ENCODE measurements around the gene SERINC5.
"Not testable (repeated sequence)": the region's sequence is repeated elsewhere in the genome, so short reads cannot be mapped to it uniquely, and the experiment has no call there.

Gene SERINC5

DNA sequence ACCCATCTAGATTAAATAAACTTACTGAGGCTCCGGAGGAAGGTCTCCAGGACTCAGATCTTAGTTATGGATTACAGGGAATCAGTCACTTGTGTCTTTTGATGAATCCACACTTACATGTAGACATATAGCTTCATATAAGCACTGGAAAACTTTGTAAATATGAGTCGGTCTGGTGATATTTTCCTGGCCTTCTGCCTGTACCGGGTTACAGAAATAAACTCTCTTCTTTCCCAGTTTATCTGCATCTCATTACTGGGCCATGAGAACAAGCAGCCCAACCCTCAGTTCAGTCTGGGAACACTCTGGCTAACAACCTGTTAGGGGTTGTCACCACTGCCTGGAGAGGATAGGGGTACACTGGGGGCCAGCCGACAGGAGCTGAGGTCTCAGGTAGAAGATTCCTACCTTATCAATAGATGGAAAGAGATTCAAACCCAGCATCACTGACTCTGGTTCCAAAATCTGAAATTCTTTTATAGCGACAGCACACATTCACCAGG is 161.6 kb downstream of the SERINC5 start:
- no peak for TF ChIP-seq JUND (IDR thresholded peaks at IDR 0.05; ENCODE audit: low read depth)
- DNase-seq (ENCODE audit: low read depth in 1 of 2, low spot score in 1 of 2): no peak
- in situ Hi-C loops (cut with HindIII; ENCODE audit: low pct_unique_long_range_greater_than_20kb, low sequenced_read_pairs): no loop called here

- TF ChIP-seq JUND (IDR thresholded peaks at IDR 0.05; ENCODE audit: low read depth): no peak
- in situ Hi-C loops (cut with HindIII; ENCODE audit: low pct_unique_long_range_greater_than_20kb, low sequenced_read_pairs): no loop called here
- DNase-seq (ENCODE audit: low read depth in 1 of 2, low spot score in 1 of 2): peak in 1 of 2 experiments; percentile 9
Measured at GRCh38 chr5:80093796-80094195, 162.1 kb downstream of the SERINC5 start.

GRCh38 chr5:80092486-80093107 is 163.3 kb downstream of the SERINC5 start:
- in situ Hi-C loops (cut with HindIII; ENCODE audit: low pct_unique_long_range_greater_than_20kb, low sequenced_read_pairs): no loop called here
- no peak for TF ChIP-seq JUND (IDR thresholded peaks at IDR 0.05; ENCODE audit: low read depth)
- no peak for DNase-seq (ENCODE audit: low read depth in 1 of 2, low spot score in 1 of 2)

- peak; percentile 43 to 50 for DNase-seq (ENCODE audit: low read depth in 1 of 2, low spot score in 1 of 2)
- in situ Hi-C loops (cut with HindIII; ENCODE audit: low pct_unique_long_range_greater_than_20kb, low sequenced_read_pairs): not testable (repeated sequence)
Measured at GRCh38 chr5:80091792-80092192, 164.1 kb downstream of the SERINC5 start.

DNA sequence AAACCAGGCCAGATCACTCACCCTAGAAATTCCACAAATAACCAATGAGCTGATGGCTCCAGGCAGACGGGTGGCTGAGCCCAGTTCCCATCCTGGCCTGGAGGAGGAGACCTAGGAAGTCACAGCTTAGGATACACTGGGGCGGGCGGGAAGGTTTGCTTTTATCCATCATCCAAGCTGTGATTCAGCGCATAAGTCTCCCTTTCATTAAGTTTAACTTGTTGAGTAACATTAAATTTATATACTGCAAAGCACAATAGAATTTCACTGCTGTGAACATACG is 165.0 kb downstream of the SERINC5 start:
- no peak for TF ChIP-seq JUND (IDR thresholded peaks at IDR 0.05; ENCODE audit: low read depth)
- in situ Hi-C loops (cut with HindIII; ENCODE audit: low pct_unique_long_range_greater_than_20kb, low sequenced_read_pairs): no loop called here
- DNase-seq (ENCODE audit: low read depth in 1 of 2, low spot score in 1 of 2): peak in 1 of 2 experiments; percentile 14

GRCh38 chr5:80083101-80083890 is 172.6 kb downstream of the SERINC5 start:
- in situ Hi-C loops (cut with HindIII; ENCODE audit: low pct_unique_long_range_greater_than_20kb, low sequenced_read_pairs): no loop called here
- no peak for TF ChIP-seq JUND (IDR thresholded peaks at IDR 0.05; ENCODE audit: low read depth)
- DNase-seq (ENCODE audit: low read depth in 1 of 2, low spot score in 1 of 2): peak; percentile 78 to 82

DNA sequence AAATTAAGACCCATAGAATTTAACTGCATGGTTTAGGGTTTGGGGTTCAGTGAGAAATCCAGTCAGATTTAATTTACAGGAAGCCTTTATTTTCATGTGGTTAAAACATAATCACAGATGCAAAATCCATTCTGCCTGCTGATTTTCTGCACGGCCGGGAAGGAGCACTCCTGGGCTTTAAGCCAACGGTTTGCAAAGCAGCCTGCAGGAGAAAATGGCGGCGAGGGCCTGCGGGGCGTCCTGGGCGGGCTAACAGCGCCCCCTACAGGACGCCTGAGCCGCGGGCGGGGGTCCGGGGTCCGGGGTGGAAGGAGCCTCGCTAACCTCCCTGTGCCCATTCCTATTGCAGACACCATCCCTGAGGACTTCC is 173.1 kb downstream of the SERINC5 start:
- no peak for TF ChIP-seq JUND (IDR thresholded peaks at IDR 0.05; ENCODE audit: low read depth)
- in situ Hi-C loops (cut with HindIII; ENCODE audit: low pct_unique_long_range_greater_than_20kb, low sequenced_read_pairs): no loop called here
- DNase-seq (ENCODE audit: low read depth in 1 of 2, low spot score in 1 of 2): peak; percentile 59 to 77

- no peak for TF ChIP-seq JUND (IDR thresholded peaks at IDR 0.05; ENCODE audit: low read depth)
- in situ Hi-C loops (cut with HindIII; ENCODE audit: low pct_unique_long_range_greater_than_20kb, low sequenced_read_pairs): no loop called here
- no peak for DNase-seq (ENCODE audit: low read depth in 1 of 2, low spot score in 1 of 2)
Measured at GRCh38 chr5:80082281-80082680, 173.6 kb downstream of the SERINC5 start.

DNA sequence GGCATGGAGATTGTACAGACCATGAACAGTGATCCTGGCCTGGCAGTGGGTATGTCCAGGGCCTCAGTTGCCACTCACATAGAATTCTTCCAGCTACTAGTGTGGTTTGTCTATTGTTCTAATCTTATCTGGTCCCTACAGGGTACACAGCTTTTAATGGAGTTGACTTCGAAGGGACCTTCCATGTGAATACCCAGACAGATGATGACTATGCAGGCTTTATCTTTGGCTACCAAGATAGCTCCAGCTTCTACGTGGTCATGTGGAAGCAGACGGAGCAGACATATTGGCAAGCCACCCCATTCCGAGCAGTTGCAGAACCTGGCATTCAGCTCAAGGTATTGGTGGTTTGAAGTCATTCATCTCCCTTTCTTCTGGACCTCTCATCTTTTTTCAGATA is 176.9 kb downstream of the SERINC5 start:
- no peak for DNase-seq (ENCODE audit: low read depth in 1 of 2, low spot score in 1 of 2)
- in situ Hi-C loops (cut with HindIII; ENCODE audit: low pct_unique_long_range_greater_than_20kb, low sequenced_read_pairs): no loop called here
- TF ChIP-seq JUND (IDR thresholded peaks at IDR 0.05; ENCODE audit: low read depth): no peak

DNA sequence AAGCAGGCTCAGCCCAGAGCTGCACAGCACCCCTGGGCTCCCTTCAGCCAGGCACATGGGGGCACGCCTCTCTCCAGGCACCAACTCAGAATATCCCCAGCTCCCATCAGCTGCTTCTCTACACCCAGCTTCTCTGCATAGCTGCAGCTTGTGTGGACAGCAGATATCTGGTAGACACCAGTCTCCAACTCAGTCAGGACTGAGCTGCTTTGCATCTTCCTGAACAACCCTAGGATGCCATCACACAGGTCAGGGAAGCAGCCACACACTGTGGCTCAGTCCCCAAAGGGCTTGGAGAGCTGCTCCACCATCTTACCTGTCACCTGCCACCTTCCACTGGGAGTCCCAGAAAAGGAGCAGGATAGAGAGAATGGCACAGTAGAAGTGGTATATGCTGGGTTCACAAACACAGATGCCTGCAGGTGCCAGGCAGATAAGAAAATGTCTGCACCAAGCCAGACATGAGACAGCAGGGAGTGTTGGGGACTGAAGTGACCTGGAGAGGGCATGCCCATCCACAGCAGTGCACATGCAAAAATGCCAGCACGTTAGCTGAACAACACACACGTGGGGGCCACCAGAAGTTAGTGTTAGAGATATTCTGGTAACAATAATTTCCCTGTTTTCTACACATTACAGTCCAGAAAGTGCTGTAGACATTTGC is 178.7 kb downstream of the SERINC5 start:
- in situ Hi-C loops (cut with HindIII; ENCODE audit: low pct_unique_long_range_greater_than_20kb, low sequenced_read_pairs): no loop called here
- TF ChIP-seq JUND (IDR thresholded peaks at IDR 0.05; ENCODE audit: low read depth): no peak
- no peak for DNase-seq (ENCODE audit: low read depth in 1 of 2, low spot score in 1 of 2)

DNA sequence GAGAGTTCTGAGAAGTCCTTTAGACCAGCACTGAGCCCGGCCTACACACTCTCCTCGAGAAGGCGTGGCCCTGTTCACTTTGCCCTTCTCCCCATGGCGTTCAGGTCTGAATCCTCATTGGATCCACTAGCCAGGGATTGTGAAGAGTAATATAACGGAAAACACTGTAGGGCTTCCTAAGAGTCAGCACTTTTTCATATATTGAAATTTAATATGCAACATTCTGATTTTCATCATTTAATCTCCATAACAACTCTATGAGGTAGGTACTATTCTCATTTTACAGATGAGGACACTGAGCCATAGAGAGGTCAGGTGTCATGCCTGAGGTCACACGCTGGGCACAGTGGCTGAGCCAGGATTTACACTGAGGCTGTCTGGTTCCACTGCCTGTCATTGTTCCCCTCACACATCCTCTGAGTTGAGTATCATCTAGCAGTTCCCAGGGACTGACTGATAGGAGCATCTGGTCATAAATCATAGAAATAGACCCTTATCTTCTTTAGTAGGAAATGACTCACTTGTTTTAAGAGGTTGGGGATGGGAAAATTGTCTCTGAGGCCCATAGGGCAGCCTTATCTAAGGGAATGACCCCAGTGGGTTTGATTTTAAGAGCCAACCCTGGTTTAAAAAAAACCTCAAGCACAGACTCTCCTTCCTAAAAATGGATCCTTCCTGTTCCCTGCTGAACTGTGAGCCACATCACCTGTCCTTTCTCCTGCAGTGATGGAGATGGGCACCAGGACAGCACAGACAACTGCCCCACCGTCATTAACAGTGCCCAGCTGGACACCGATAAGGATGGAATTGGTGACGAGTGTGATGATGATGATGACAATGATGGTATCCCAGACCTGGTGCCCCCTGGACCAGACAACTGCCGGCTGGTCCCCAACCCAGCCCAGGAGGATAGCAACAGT is 179.5 kb downstream of the SERINC5 start:
- in situ Hi-C loops (cut with HindIII; ENCODE audit: low pct_unique_long_range_greater_than_20kb, low sequenced_read_pairs): no loop called here
- no peak for DNase-seq (ENCODE audit: low read depth in 1 of 2, low spot score in 1 of 2)

More for the DNA sequence above, 179.5 kb downstream of the SERINC5 start:
- no peak for TF ChIP-seq JUND (IDR thresholded peaks at IDR 0.05; ENCODE audit: low read depth)

Data from T47D (cell line).